HEK293T (cell line): ENCODE data around the gene FZD10.

ENCODE experiments used
- ARNT ChIP-seq: fragments of 450-650 bp; IDR thresholded peaks from 2 replicates; pipeline ENCODE4 v1.6.1; 2017; ENCODE audit warnings: mild to moderate bottlenecking
- BHLHE40 ChIP-seq: fragments of 450-650 bp; IDR thresholded peaks from 2 replicates; pipeline ENCODE4 v1.6.1; 2016; ENCODE audit warnings: mild to moderate bottlenecking, moderate library complexity, borderline replicate concordance
- CTBP1 ChIP-seq: fragments of 450-650 bp; IDR thresholded peaks from 2 replicates; pipeline ENCODE4 v1.6.1; 2016; ENCODE audit warnings: borderline replicate concordance
- ELF4 ChIP-seq: fragments of 450-650 bp; IDR thresholded peaks from 2 replicates; pipeline ENCODE4 v1.6.1; 2017; ENCODE audit warnings: antibody characterized with exemption
- FOXA1 ChIP-seq: fragments of 450-650 bp; IDR thresholded peaks from 2 replicates; pipeline ENCODE4 v1.6.1; 2016; ENCODE audit warnings: mild to moderate bottlenecking
- FOXK2 ChIP-seq: fragments of 450-650 bp; IDR thresholded peaks from 2 replicates; pipeline ENCODE4 v1.6.1; 2016; ENCODE audit warnings: mild to moderate bottlenecking
- FOXM1 ChIP-seq: fragments of 450-650 bp; IDR thresholded peaks from 2 replicates; pipeline ENCODE4 v1.6.1; 2017; ENCODE audit warnings: mild to moderate bottlenecking, borderline replicate concordance
- HDGF ChIP-seq: fragments of 450-650 bp; IDR thresholded peaks from 2 replicates; pipeline ENCODE4 v1.6.1; 2017; ENCODE audit warnings: antibody characterized with exemption, borderline replicate concordance
- L3MBTL2 ChIP-seq: fragments of 450-650 bp; conservative IDR thresholded peaks from 2 replicates; pipeline ENCODE4 v1.6.1; 2016; ENCODE audit warnings: mild to moderate bottlenecking
- NFRKB ChIP-seq: fragments of 450-650 bp; IDR thresholded peaks from 2 replicates; pipeline ENCODE4 v1.6.1; 2016; ENCODE audit warnings: mild to moderate bottlenecking, moderate library complexity
- SP1 ChIP-seq: fragments of 450-650 bp; IDR thresholded peaks from 2 replicates; pipeline ENCODE4 v1.6.1; 2017
- SUZ12 ChIP-seq: fragments of 450-650 bp; IDR thresholded peaks from 2 replicates; pipeline ENCODE4 v1.6.1; 2016; ENCODE audit warnings: mild to moderate bottlenecking
- TARDBP ChIP-seq: fragments of 450-650 bp; IDR thresholded peaks from 2 replicates; pipeline ENCODE4 v1.6.1; 2016
- ZNF384 ChIP-seq: fragments of 450-650 bp; IDR thresholded peaks from 2 replicates; pipeline ENCODE4 v1.6.1; 2016

- TF ChIP-seq ZNF384, result no peak
- TF ChIP-seq FOXK2, result no peak
- no peak for TF ChIP-seq SUZ12
- TF ChIP-seq BHLHE40, result no peak
- TF ChIP-seq CTBP1, result no peak
- TF ChIP-seq FOXM1, result no peak
- no peak for TF ChIP-seq SP1
- no peak for TF ChIP-seq HDGF
- TF ChIP-seq NFRKB, result no peak
- no peak for TF ChIP-seq FOXA1
- TF ChIP-seq ELF4, result no peak
- TF ChIP-seq TARDBP, result no peak
- TF ChIP-seq ARNT, result no peak
- no peak for TF ChIP-seq L3MBTL2
Measured at GRCh38 chr12:130117233-130117632, 45.0 kb upstream of the FZD10 start.
